ENCODE data around the gene KRTAP12-4. TPM values are rescaled to one million over a fixed set of nuclear protein-coding genes. Genes with fewer than 3 reads are reported as not detected.
"Not testable (repeated sequence)": the region's sequence is repeated elsewhere in the genome, so short reads cannot be mapped to it uniquely, and the experiment has no call there.

The KRTAP12-4 gene
- total RNA-seq, 1 donor from 2014 or later = not detected

DNA sequence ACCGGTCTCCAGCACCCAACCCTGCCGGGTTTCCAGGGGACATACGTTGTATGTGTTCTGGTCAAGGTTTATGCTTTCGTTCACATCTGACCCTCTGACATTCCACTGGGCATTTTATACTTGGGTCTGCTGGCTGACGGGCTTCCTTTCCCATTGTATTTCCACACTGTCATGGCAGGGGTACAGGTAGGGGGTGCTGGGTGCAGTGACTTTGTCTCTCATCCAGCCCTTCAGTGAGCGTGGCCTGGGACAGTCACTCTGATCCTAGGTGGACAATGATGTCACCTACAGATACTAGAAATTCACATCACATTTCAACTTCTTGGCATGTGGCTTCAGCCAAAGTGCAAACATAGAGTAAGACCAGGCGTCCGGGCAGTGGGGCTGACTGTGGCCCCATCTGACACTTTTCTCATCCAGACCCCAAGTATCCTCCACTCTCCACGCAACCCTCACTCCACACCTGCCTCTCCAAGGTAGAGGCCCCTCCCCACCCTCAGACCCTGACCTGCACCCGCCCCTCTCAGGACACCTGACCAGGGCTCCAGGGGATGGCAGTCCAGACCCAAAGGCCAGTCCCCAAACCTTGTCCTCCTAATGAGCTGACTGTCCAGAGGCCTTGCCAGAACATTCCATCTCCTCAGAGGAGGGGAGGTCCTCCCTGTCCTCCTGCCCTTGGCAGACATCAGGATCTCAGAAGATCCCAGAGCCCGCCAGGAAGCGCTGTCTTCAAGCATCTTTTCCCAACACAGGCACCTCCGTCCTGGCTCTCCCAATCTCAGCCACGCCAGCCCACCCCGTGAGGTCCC lies 18.0 kb downstream of the KRTAP12-4 start:
- Histone ChIP-seq H3K36me3 (ENCODE audit: control insufficient read depth in 3 of 3, insufficient read depth in 3 of 3, low read length in 3 of 3) (no peaks in the 10 kb centered on the region), H3K9ac (ENCODE audit: low read depth in 1 of 3, low read length in 3 of 3) (no peak overlapping the region), H3K4me3 (ENCODE audit: low read length in 3 of 3) (no peak overlapping the region), H3K4me1 (ENCODE audit: control insufficient read depth in 3 of 3, insufficient read depth in 3 of 3, low read length in 3 of 3) (no peaks in the 10 kb centered on the region), H3K27ac (ENCODE audit: low read depth, low read length) (no peak overlapping the region), H3K27me3 (ENCODE audit: control insufficient read depth in 3 of 3, insufficient read depth in 3 of 3, low read length in 3 of 3) (peaks cover 13 to 36% (median 30%) of the 10 kb centered on the region in 3 donors), H3K9me3 (ENCODE audit: control insufficient read depth in 3 of 3, low read length in 3 of 3) (peaks cover 2 to 9% (median 2%) of the 10 kb centered on the region in 3 donors)

DNA sequence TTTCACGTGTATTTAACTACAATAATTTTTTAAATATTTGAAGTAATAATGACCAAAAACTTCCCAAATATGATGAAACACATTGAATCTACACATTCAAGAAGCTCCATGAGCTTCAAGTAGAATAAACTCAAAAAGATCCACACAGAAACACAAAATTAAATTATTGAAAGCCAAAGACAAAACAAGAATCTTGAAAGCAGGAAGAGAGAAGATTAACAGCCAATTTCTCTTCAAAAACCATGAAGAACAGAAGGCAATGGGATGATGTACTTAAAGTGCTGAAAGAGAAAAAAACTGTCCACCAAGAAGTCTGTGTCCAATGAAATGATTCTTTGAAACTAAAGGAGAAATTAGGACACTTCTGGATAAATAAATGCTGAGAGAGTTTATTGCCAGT lies 22.4 kb downstream of the KRTAP12-4 start:
- Histone ChIP-seq H3K27ac (ENCODE audit: low read depth, low read length) (no peak overlapping the region), H3K4me1 (ENCODE audit: control insufficient read depth in 3 of 3, insufficient read depth in 3 of 3, low read length in 3 of 3) (no peaks in the 10 kb centered on the region), H3K27me3 (ENCODE audit: control insufficient read depth in 3 of 3, insufficient read depth in 3 of 3, low read length in 3 of 3) (peaks cover 11 to 32% (median 27%) of the 10 kb centered on the region in 3 donors), H3K9ac (ENCODE audit: low read depth in 1 of 3, low read length in 3 of 3) (no peak overlapping the region), H3K4me3 (ENCODE audit: low read length in 3 of 3) (no peak overlapping the region), H3K36me3 (ENCODE audit: control insufficient read depth in 3 of 3, insufficient read depth in 3 of 3, low read length in 3 of 3) (no peaks in the 10 kb centered on the region), H3K9me3 (ENCODE audit: control insufficient read depth in 3 of 3, low read length in 3 of 3) (peaks cover 0 to 9% (median 2%) of the 10 kb centered on the region in 3 donors)

DNA sequence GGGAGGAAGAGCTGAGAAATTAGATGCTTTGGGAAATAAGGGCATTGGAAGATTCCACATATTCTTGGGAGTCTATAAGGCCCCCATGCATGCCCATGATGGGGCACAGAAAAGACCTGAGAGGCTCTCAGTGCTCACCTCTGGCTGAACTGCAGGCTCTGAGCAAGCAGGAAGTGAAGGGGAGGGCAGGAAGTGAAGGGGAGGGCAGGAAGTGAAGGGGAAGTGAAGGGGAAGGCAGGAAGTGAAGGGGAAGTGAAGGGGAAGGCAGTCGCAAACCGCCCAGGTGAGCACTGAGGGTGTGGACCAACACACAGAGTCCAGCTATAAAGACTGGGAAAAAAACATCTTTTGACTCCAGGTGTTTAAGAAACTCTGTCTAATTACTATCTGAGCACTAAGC lies 24.0 kb downstream of the KRTAP12-4 start:
- Histone ChIP-seq H3K27me3 (ENCODE audit: control insufficient read depth in 3 of 3, insufficient read depth in 3 of 3, low read length in 3 of 3) (peaks cover 8 to 31% (median 25%) of the 10 kb centered on the region in 3 donors), H3K4me3 (ENCODE audit: low read length in 3 of 3) (no peak overlapping the region), H3K9ac (ENCODE audit: low read depth in 1 of 3, low read length in 3 of 3) (no peak overlapping the region), H3K9me3 (ENCODE audit: control insufficient read depth in 3 of 3, low read length in 3 of 3) (peaks cover 0 to 9% (median 2%) of the 10 kb centered on the region in 3 donors), H3K27ac (ENCODE audit: low read depth, low read length) (no peak overlapping the region), H3K36me3 (ENCODE audit: control insufficient read depth in 3 of 3, insufficient read depth in 3 of 3, low read length in 3 of 3) (no peaks in the 10 kb centered on the region), H3K4me1 (ENCODE audit: control insufficient read depth in 3 of 3, insufficient read depth in 3 of 3, low read length in 3 of 3) (no peaks in the 10 kb centered on the region)

DNA sequence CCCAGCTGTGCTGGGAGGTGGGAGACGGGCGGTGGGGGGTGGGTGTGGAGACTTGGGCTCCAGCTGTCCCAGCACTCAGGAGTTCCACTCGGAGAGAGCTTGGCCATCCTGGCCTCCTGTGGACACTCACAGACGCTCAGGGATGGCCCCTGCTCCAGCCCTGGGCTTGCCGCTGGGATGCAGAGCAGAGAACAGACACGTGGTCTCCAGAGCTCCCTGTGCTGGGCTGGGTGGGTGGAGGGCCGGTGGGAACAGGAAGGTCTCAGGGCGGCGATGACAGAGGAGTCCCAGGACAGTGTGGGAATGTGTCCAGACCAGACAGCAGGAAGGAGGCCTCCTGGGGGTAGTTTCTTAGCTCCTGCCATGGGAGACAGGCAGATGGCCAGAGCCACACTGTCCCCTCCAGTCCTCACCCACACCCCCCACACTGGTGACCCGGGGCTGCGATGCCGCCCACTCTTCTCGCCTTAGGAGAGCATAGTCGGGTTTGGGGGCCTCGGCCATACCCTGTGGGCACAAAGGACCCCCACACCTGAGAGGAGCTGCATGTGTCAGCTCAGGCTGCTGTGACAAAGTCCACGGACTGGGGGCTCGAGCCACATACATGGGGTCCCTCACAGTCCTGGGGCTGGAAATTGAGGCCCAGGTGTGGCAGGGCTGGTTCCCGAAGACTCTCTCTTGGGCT lies 25.6 kb downstream of the KRTAP12-4 start:
- no peaks in the 10 kb centered on the region for H3K36me3 ChIP-seq (ENCODE audit: control insufficient read depth in 3 of 3, insufficient read depth in 3 of 3, low read length in 3 of 3)
- H3K4me3 ChIP-seq (ENCODE audit: low read length in 3 of 3) = no peak overlapping the region
- H3K9me3 ChIP-seq (ENCODE audit: control insufficient read depth in 3 of 3, low read length in 3 of 3) = peaks cover 0 to 13% (median 2%) of the 10 kb centered on the region in 3 donors
- peaks cover 8 to 31% (median 23%) of the 10 kb centered on the region in 3 donors for H3K27me3 ChIP-seq (ENCODE audit: control insufficient read depth in 3 of 3, insufficient read depth in 3 of 3, low read length in 3 of 3)
- H3K4me1 ChIP-seq (ENCODE audit: control insufficient read depth in 3 of 3, insufficient read depth in 3 of 3, low read length in 3 of 3) = no peaks in the 10 kb centered on the region
- no peak overlapping the region for H3K9ac ChIP-seq (ENCODE audit: low read depth in 1 of 3, low read length in 3 of 3)
- H3K27ac ChIP-seq (ENCODE audit: low read depth, low read length) = no peak overlapping the region

DNA sequence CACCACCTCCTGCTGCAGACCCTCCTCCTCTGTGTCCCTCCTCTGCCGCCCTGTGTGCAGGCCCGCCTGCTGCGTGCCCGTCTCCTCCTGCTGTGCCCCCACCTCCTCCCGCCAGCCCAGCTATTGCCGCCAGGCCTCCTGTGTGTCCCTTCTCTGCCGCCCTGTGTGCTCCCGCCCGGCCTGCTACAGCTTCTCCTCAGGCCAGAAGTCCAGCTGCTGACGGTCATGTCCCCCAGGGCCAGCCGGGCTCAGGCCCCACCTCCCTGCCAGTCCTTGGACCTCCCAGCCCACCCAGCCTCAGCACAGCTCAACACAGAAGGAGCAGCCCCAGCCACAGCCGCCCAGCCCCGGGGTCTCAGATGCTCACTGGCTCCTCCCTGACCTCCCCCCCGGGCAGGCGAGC lies 26.6 kb downstream of the KRTAP12-4 start:
- not testable (repeated sequence) for H3K4me1 ChIP-seq (ENCODE audit: control insufficient read depth in 3 of 3, insufficient read depth in 3 of 3, low read length in 3 of 3); H3K9ac ChIP-seq (ENCODE audit: low read depth in 1 of 3, low read length in 3 of 3); H3K4me3 ChIP-seq (ENCODE audit: low read length in 3 of 3); H3K27ac ChIP-seq (ENCODE audit: low read depth, low read length); H3K36me3 ChIP-seq (ENCODE audit: control insufficient read depth in 3 of 3, insufficient read depth in 3 of 3, low read length in 3 of 3)
- Histone ChIP-seq H3K9me3 (ENCODE audit: control insufficient read depth in 3 of 3, low read length in 3 of 3) (peaks cover 0 to 16% (median 2%) of the 10 kb centered on the region in 3 donors), H3K27me3 (ENCODE audit: control insufficient read depth in 3 of 3, insufficient read depth in 3 of 3, low read length in 3 of 3) (peaks cover 8 to 31% (median 23%) of the 10 kb centered on the region in 3 donors)

DNA sequence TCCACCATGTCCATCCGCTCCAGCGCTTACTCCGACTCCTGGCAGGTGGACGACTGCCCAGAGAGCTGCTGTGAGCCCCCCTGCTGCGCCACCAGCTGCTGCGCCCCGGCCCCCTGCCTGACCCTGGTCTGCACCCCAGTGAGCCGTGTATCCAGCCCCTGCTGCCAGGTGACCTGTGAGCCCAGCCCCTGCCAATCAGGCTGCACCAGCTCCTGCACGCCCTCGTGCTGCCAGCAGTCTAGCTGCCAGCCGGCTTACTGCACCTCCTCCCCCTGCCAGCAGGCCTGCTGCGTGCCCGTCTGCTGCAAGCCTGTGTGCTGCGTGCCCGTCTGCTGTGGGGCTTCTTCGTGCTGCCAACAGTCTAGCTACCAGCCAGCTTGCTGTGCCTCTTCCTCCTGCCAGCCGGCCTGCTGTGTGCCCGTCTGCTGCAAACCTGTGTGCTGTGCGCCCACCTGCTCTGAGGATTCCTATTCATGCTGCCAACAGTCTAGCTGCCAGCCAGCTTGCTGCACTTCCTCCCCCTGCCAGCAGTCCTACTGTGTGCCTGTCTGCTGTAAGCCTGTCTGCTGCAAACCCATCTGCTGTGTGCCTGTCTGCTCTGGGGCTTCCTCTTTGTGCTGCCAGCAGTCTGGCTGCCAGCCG lies 27.2 kb downstream of the KRTAP12-4 start:
- not testable (repeated sequence) for H3K9ac ChIP-seq (ENCODE audit: low read depth in 1 of 3, low read length in 3 of 3); H3K4me1 ChIP-seq (ENCODE audit: control insufficient read depth in 3 of 3, insufficient read depth in 3 of 3, low read length in 3 of 3)
- peaks cover 0 to 16% (median 2%) of the 10 kb centered on the region in 3 donors for H3K9me3 ChIP-seq (ENCODE audit: control insufficient read depth in 3 of 3, low read length in 3 of 3)

DNA sequence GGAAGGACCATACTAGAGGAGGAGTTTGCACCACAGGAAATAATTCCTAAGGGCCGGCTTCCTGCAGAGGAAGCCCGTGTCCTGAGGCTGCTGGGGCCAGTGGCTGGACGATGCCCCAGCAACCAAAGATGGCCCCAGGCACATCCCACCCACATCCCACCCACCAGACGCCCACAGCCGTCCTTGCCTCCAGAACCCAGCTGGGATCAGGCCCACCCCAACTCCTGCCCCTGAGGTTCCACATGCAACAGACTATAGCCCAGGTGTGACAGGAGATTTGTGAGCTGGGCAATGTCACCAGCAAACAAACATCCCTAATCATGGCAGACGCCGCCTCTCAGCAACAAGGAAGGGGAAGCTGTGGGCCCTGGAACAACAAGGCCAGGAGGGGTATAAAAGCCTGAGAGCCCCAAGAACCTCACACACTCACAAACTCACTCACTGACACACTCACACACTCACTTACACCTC lies 27.8 kb downstream of the KRTAP12-4 start, which contains the start of gene KRTAP10-9:
KRTAP10-9 (plus strand) TSS at position 421 of the 471 bp plus-strand sequence. CDS start 79 bp downstream, outside the sequence.
- H3K4me1 ChIP-seq (ENCODE audit: control insufficient read depth in 3 of 3, insufficient read depth in 3 of 3, low read length in 3 of 3) = no peaks in the 10 kb centered on the region
- no peak within 1 kb of the TSS for H3K4me3 ChIP-seq (ENCODE audit: low read length in 3 of 3)
- H3K27me3 ChIP-seq (ENCODE audit: control insufficient read depth in 3 of 3, insufficient read depth in 3 of 3, low read length in 3 of 3) = peaks cover 8 to 31% (median 23%) of the 10 kb centered on the region in 3 donors
- no peak within 1 kb of the TSS for H3K9ac ChIP-seq (ENCODE audit: low read depth in 1 of 3, low read length in 3 of 3)
- no peaks in the 10 kb centered on the region for H3K36me3 ChIP-seq (ENCODE audit: control insufficient read depth in 3 of 3, insufficient read depth in 3 of 3, low read length in 3 of 3)
- no peak within 1 kb of the TSS for H3K27ac ChIP-seq (ENCODE audit: low read depth, low read length)
- peaks cover 0 to 15% (median 1%) of the 10 kb centered on the region in 3 donors for H3K9me3 ChIP-seq (ENCODE audit: control insufficient read depth in 3 of 3, low read length in 3 of 3)

More for the DNA sequence above, 27.2 kb downstream of the KRTAP12-4 start:
- H3K4me3 ChIP-seq (ENCODE audit: low read length in 3 of 3); H3K27ac ChIP-seq (ENCODE audit: low read depth, low read length); H3K36me3 ChIP-seq (ENCODE audit: control insufficient read depth in 3 of 3, insufficient read depth in 3 of 3, low read length in 3 of 3): not testable (repeated sequence)
- H3K27me3 ChIP-seq (ENCODE audit: control insufficient read depth in 3 of 3, insufficient read depth in 3 of 3, low read length in 3 of 3) = peaks cover 8 to 31% (median 23%) of the 10 kb centered on the region in 3 donors

DNA sequence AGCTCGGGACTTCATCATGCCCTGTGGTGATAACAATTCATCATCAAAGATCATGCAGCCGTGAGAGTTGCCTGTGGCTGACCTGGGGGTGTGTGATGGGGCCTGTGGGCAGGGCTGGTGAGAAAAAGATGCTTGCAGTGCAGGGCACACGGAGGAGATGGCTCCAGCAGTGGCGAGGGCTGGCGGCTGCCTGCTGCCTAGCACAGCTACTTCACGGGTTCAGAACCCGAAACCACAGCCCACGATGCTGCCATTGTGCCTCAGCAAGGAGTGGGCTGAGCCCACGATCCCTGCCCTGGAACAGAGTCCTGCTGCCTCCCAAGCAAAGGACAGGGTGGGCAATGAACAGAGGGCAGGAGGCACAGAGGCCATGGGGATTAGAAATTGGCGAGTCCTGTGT lies 28.2 kb downstream of the KRTAP12-4 start:
- H3K36me3 ChIP-seq (ENCODE audit: control insufficient read depth in 3 of 3, insufficient read depth in 3 of 3, low read length in 3 of 3) = no peaks in the 10 kb centered on the region
- H3K9me3 ChIP-seq (ENCODE audit: control insufficient read depth in 3 of 3, low read length in 3 of 3) = peaks cover 0 to 13% (median 0%) of the 10 kb centered on the region in 3 donors
- H3K27me3 ChIP-seq (ENCODE audit: control insufficient read depth in 3 of 3, insufficient read depth in 3 of 3, low read length in 3 of 3) = peaks cover 8 to 31% (median 23%) of the 10 kb centered on the region in 3 donors
- no peak overlapping the region for H3K4me3 ChIP-seq (ENCODE audit: low read length in 3 of 3)
- no peak overlapping the region for H3K27ac ChIP-seq (ENCODE audit: low read depth, low read length)
- H3K9ac ChIP-seq (ENCODE audit: low read depth in 1 of 3, low read length in 3 of 3) = no peak overlapping the region
- no peaks in the 10 kb centered on the region for H3K4me1 ChIP-seq (ENCODE audit: control insufficient read depth in 3 of 3, insufficient read depth in 3 of 3, low read length in 3 of 3)

DNA sequence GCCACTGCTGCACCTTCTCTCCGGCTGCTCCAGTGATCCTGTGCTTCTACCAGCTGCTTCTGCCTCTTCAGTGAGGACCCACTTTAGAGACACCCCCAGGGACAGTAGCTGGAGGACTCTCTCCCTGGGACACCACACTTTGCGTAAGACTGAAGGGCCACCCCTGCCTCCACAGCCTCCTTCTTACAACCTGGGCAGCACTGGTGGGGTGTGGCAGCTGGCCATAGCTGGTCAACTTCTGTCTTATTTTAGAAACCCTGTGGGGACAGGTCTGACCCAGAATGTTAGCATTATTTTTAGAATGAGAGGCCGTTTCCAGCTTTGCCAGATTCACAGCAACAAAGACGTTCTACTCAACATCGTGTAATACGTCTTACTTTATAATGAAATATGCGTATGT lies 28.7 kb downstream of the KRTAP12-4 start:
- H3K27me3 ChIP-seq (ENCODE audit: control insufficient read depth in 3 of 3, insufficient read depth in 3 of 3, low read length in 3 of 3) = peaks cover 8 to 31% (median 23%) of the 10 kb centered on the region in 3 donors
- no peaks in the 10 kb centered on the region for H3K4me1 ChIP-seq (ENCODE audit: control insufficient read depth in 3 of 3, insufficient read depth in 3 of 3, low read length in 3 of 3)
- no peak overlapping the region for H3K27ac ChIP-seq (ENCODE audit: low read depth, low read length)
- H3K9me3 ChIP-seq (ENCODE audit: control insufficient read depth in 3 of 3, low read length in 3 of 3) = peaks cover 0 to 8% (median 0%) of the 10 kb centered on the region in 3 donors
- H3K9ac ChIP-seq (ENCODE audit: low read depth in 1 of 3, low read length in 3 of 3) = no peak overlapping the region
- no peaks in the 10 kb centered on the region for H3K36me3 ChIP-seq (ENCODE audit: control insufficient read depth in 3 of 3, insufficient read depth in 3 of 3, low read length in 3 of 3)
- no peak overlapping the region for H3K4me3 ChIP-seq (ENCODE audit: low read length in 3 of 3)
